ENCODE data around the gene CREBZF. TPM values are rescaled to one million over a fixed set of nuclear protein-coding genes. Genes with fewer than 3 reads are reported as not detected.
"Not testable (repeated sequence)": the region's sequence is repeated elsewhere in the genome, so short reads cannot be mapped to it uniquely, and the experiment has no call there.

The CREBZF gene
- total and polyA plus RNA-seq, 8 donors: 30.2 to 137 (median 119) TPM

- Histone ChIP-seq H3K36me3 (no peaks in the 10 kb centered on the region), H3K27me3 (no peaks in the 10 kb centered on the region), H3K27ac (peak overlapping the region in 1 of 2 donors; percentile 51), H3K4me1 (no peaks in the 10 kb centered on the region), H3K4me3 (no peak overlapping the region), H3K9me3 (no peaks in the 10 kb centered on the region)
- ATAC-seq: peak; percentile 89
- intact Hi-C loops (cut with DNase I): no loop called here
- DNase-seq: peak in 1 of 4 donors; percentile 31
- no peak for TF ChIP-seq CTCF (IDR thresholded peaks at IDR 0.05)
Measured at GRCh38 chr11:85620256-85620655, 44.7 kb downstream of the CREBZF start.

GRCh38 chr11:85619499-85619898 is 45.4 kb downstream of the CREBZF start:
- intact Hi-C loops (cut with DNase I): no loop called here
- ATAC-seq (peak; percentile 88), DNase-seq (peak in 2 of 4 donors; percentile 56 to 68)

GRCh38 chr11:85611643-85612042 is 53.3 kb downstream of the CREBZF start:
- H3K36me3 ChIP-seq; H3K4me1 ChIP-seq; H3K27me3 ChIP-seq; H3K27ac ChIP-seq; intact Hi-C loops (cut with DNase I); ATAC-seq; DNase-seq; H3K9me3 ChIP-seq; H3K4me3 ChIP-seq: not testable (repeated sequence)

More at GRCh38 chr11:85619499-85619898, 45.4 kb downstream of the CREBZF start:
- H3K27me3 ChIP-seq: no peaks in the 10 kb centered on the region
- no peaks in the 10 kb centered on the region for H3K9me3 ChIP-seq
- no peak overlapping the region for H3K4me3 ChIP-seq
- H3K4me1 ChIP-seq: no peaks in the 10 kb centered on the region
- no peaks in the 10 kb centered on the region for H3K36me3 ChIP-seq
- TF ChIP-seq CTCF (IDR thresholded peaks at IDR 0.05): no peak
- H3K27ac ChIP-seq: peak overlapping the region in 1 of 2 donors; percentile 51

Other genes starting within 250 kb of the CREBZF start
- gene DLG2, start 37.8 kb downstream of the CREBZF start, total RNA-seq: 10 to 100 TPM in 1 of 2 donors, 1 to 10 TPM in 1; 4.5 to 15.0 TPM
- gene DLG2, start 37.8 kb downstream of the CREBZF start, polyA plus RNA-seq (ENCODE audit: insufficient read length in 6 of 6): 10 to 100 TPM in 1 of 6 donors, 1 to 10 TPM in 5; 7.3 to 12.8 (median 8.6) TPM
- 10 to 100 TPM; 50.8 to 61.3 TPM for gene TMEM126B, start 36.5 kb downstream of the CREBZF start, total RNA-seq
- gene TMEM126B, start 36.5 kb downstream of the CREBZF start, polyA plus RNA-seq (ENCODE audit: insufficient read length in 6 of 6): 10 to 100 TPM; 52.6 to 61.0 (median 56.6) TPM
- gene TMEM126A, start 17.2 kb downstream of the CREBZF start, total RNA-seq: 10 to 100 TPM; 30.2 to 32.6 TPM
- 10 to 100 TPM; 30.1 to 37.1 (median 31.6) TPM for gene TMEM126A, start 17.2 kb downstream of the CREBZF start, polyA plus RNA-seq (ENCODE audit: insufficient read length in 6 of 6)
- gene CCDC89, start 21.1 kb upstream of the CREBZF start, total RNA-seq: 1 to 10 TPM; 1.5 to 2.5 TPM
- gene CCDC89, start 21.1 kb upstream of the CREBZF start, polyA plus RNA-seq (ENCODE audit: insufficient read length in 6 of 6): 1 to 10 TPM; 5.1 to 7.0 (median 6.5) TPM
- 10 to 100 TPM; 21.3 to 39.7 TPM for gene SYTL2, start 146.0 kb upstream of the CREBZF start, total RNA-seq
- 10 to 100 TPM; 32.3 to 63.3 (median 51.4) TPM for gene SYTL2, start 146.0 kb upstream of the CREBZF start, polyA plus RNA-seq (ENCODE audit: insufficient read length in 6 of 6)
- not detected for gene CCDC83, start 190.3 kb upstream of the CREBZF start, total RNA-seq
- gene CCDC83, start 190.3 kb upstream of the CREBZF start, polyA plus RNA-seq (ENCODE audit: insufficient read length in 6 of 6): not detected